DND-41 (cell line): ENCODE measurements around the gene CD58.

Experiments
- ATAC-seq: fragments of 200-7000 bp; cut with Tn5 transposase; 3 replicates; pipeline ENCODE4 v1.9.1; 2021; ENCODE audit warnings: low read depth; ENCODE audit not compliant: insufficient read depth
- DNase-seq: peaks from one replicate; pipeline ENCODE4 v3.0.0-alpha.2; 2020
- H2AFZ ChIP-seq: 2 replicates; pipeline ENCODE4 v1.6.0; 2012; ENCODE audit warnings: low read depth, low read length
- H3K27ac ChIP-seq: 2 replicates; pipeline ENCODE4 v1.5.1; 2012; ENCODE audit warnings: low read length, inconsistent platforms
- H3K27me3 ChIP-seq: fragments of 200-600 bp; sonication (generic); 2 replicates; pipeline ENCODE4 v1.6.0; 2012; ENCODE audit warnings: low read length, mild to moderate bottlenecking, inconsistent platforms; ENCODE audit not compliant: insufficient read depth, poor library complexity
- H3K36me3 ChIP-seq: 2 replicates; pipeline ENCODE4 v1.5.1; 2012; ENCODE audit warnings: low read length, inconsistent platforms; ENCODE audit not compliant: insufficient read depth
- H3K4me1 ChIP-seq: 2 replicates; pipeline ENCODE4 v1.5.1; 2012; ENCODE audit warnings: mild to moderate bottlenecking, low read length; ENCODE audit not compliant: insufficient read depth
- H3K4me2 ChIP-seq: 2 replicates; pipeline ENCODE4 v1.6.0; 2012; ENCODE audit warnings: mild to moderate bottlenecking, moderate library complexity, low read length, inconsistent platforms; ENCODE audit not compliant: insufficient read depth
- H3K4me3 ChIP-seq, 2 experiments: fragments of 200-600 bp in 1 of 2; shearing (Covaris generic) in 1 of 2; 2 replicates each; pipeline ENCODE4 v1.5.1; 2012 to 2016; ENCODE audit warnings: inconsistent platforms in 2 of 2, low read length in 2 of 2, mild to moderate bottlenecking in 2 of 2, low read depth in 1 of 2, moderate library complexity in 1 of 2
- H3K79me2 ChIP-seq: 2 replicates; pipeline ENCODE4 v1.6.0; 2012; ENCODE audit warnings: low read length, inconsistent platforms; ENCODE audit not compliant: insufficient read depth
- H3K9ac ChIP-seq: 2 replicates; pipeline ENCODE4 v1.6.0; 2012; ENCODE audit warnings: low read depth, mild to moderate bottlenecking, inconsistent platforms, low read length, moderate library complexity
- H3K9me3 ChIP-seq: 2 replicates; pipeline ENCODE4 v1.5.1; 2012; ENCODE audit warnings: low read length, moderate library complexity, mild to moderate bottlenecking, inconsistent platforms; ENCODE audit not compliant: insufficient read depth, severe bottlenecking
- H4K20me1 ChIP-seq: 2 replicates; pipeline ENCODE4 v1.6.0; 2012; ENCODE audit warnings: low read length; ENCODE audit not compliant: insufficient read depth
- CTCF ChIP-seq: IDR thresholded peaks from 2 replicates; pipeline ENCODE4 v1.5.1; 2012; ENCODE audit warnings: borderline replicate concordance, low read length, moderate library complexity, mild to moderate bottlenecking; ENCODE audit not compliant: poor library complexity, severe bottlenecking; ENCODE audit errors: extremely low read depth
- EZH2 ChIP-seq: IDR thresholded peaks from 3 replicates; pipeline ENCODE4 v1.6.1; 2012; ENCODE audit warnings: borderline replicate concordance, low read depth, mild to moderate bottlenecking, moderate library complexity, low read length, inconsistent platforms; ENCODE audit not compliant: severe bottlenecking

Gene CD58

DNA sequence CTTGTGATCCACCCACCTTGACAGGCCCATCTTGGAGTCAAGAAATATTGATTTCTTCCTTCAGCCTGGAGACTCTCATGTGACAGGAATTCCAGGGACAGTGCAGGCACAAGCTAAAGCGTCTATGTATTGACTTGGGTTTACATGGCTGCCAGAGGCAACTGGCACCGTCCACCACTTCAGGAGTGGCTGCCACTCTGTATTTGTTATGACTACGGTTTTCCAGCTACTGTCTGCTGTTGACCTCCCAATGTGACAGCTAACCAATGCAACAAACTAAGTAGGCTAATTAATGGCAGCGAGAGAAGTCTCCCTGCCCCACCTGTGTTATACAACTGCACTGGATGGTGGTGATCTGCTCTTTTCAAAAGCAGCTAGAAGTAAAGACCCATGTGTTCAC, 56.9 kb downstream of the CD58 start:
- no peaks in the 10 kb centered on the region for H3K79me2 ChIP-seq
- TF ChIP-seq CTCF: no peak
- TF ChIP-seq EZH2: no peak
- no peaks in the 10 kb centered on the region for H4K20me1 ChIP-seq
- H3K9ac ChIP-seq: peak overlapping the region; percentile 58
- H3K4me2 ChIP-seq: peak overlapping the region; percentile 57
- ATAC-seq (no peak), DNase-seq (no peak)
- no peaks in the 10 kb centered on the region for H3K27me3 ChIP-seq
- peaks cover 2% of the 10 kb centered on the region for H3K36me3 ChIP-seq
- peak overlapping the region; percentile 38; the same call in 1 of the 2 replicates for H2AFZ ChIP-seq
- H3K4me1 ChIP-seq: peaks cover 65% of the 10 kb centered on the region
- no peaks in the 10 kb centered on the region for H3K9me3 ChIP-seq
- peak overlapping the region in 1 of 2 experiments; percentile 42; a peak in 2 of 4 replicates for H3K4me3 ChIP-seq
- H3K27ac ChIP-seq: peak overlapping the region; percentile 95

- ATAC-seq (no peak), DNase-seq (no peak)
- Histone ChIP-seq H3K9me3 (no peaks in the 10 kb centered on the region), H2AFZ (no peak overlapping the region), H3K79me2 (no peaks in the 10 kb centered on the region), H3K4me3 (no peak overlapping the region), H3K4me1 (peaks cover 50% of the 10 kb centered on the region), H3K4me2 (no peak overlapping the region), H3K27me3 (no peaks in the 10 kb centered on the region), H4K20me1 (no peaks in the 10 kb centered on the region), H3K27ac (peak overlapping the region; percentile 30; the same call in 1 of the 2 replicates), H3K36me3 (no peaks in the 10 kb centered on the region; the same call in 1 of the 2 replicates), H3K9ac (no peak overlapping the region)
- TF ChIP-seq EZH2: no peak
- no peak for TF ChIP-seq CTCF
Observed at GRCh38 chr1:116511459-116512019, 59.3 kb downstream of the CD58 start.

GRCh38 chr1:116510361-116510760, 60.5 kb downstream of the CD58 start:
- Histone ChIP-seq H3K4me1 (peaks cover 50% of the 10 kb centered on the region), H3K9me3 (no peaks in the 10 kb centered on the region), H3K4me2 (no peak overlapping the region), H3K4me3 (no peak overlapping the region), H3K36me3 (no peaks in the 10 kb centered on the region; the same call in 1 of the 2 replicates), H3K27ac (no peak overlapping the region), H3K9ac (no peak overlapping the region), H4K20me1 (no peaks in the 10 kb centered on the region), H3K27me3 (no peaks in the 10 kb centered on the region), H2AFZ (no peak overlapping the region), H3K79me2 (no peaks in the 10 kb centered on the region)
- DNase-seq (no peak), ATAC-seq (no peak)
- no peak for TF ChIP-seq EZH2
- TF ChIP-seq CTCF: no peak
